HepG2 (cell line): ENCODE data around the gene DNAJC19. TPM values are rescaled to one million over a fixed set of nuclear protein-coding genes. Genes with fewer than 3 reads are reported as not detected.

Experiments used
- ATAC-seq: fragments of 200-7000 bp; cut with Tn5 transposase; 3 replicates; pipeline ENCODE4 v1.9.1; 2020; ENCODE audit warnings: mild to moderate bottlenecking, moderate library complexity
- BruUV-seq: library from RNA; stranded (reverse); fragments of 400-500 nt; replicated peaks from 2 replicates; lab custom pipeline; 2021; lab: Mats Ljungman, UMichigan
- CTCF ChIA-PET: fragments of 300-600 bp; formaldehyde crosslinking; extraction: SDS; loops from one replicate; lab custom pipeline; 2021; ENCODE audit warnings: low total read pairs, inconsistent platforms, low intra/inter-chr PET ratio; lab: Yijun Ruan, JAX
- POLR2A ChIA-PET: fragments of 350-600 bp; sonication (Branson Sonifier 250); formaldehyde crosslinking; loops from one replicate; lab custom pipeline; 2020; ENCODE audit warnings: antibody characterized with exemption, inconsistent platforms; lab: Yijun Ruan, JAX
- DNase-seq: peaks from one replicate; pipeline ENCODE4 v3.0.0-alpha.2; 2015; ENCODE audit warnings: low spot score
- FAIRE-seq: peaks from 3 replicates; lab custom pipeline; 2011; peaks lifted over from hg19 to GRCh38; lab: Jason Lieb, UNC
- H2AFZ ChIP-seq: one replicate; pipeline ENCODE4 v1.6.1; 2011; ENCODE audit warnings: low read length, inconsistent platforms
- H3K27ac ChIP-seq: fragments of 300-600 bp; 3 replicates; pipeline ENCODE4 v1.8.0; 2011; ENCODE audit warnings: mixed run types, mild to moderate bottlenecking, mixed read lengths, low read length, inconsistent platforms; ENCODE audit not compliant: insufficient read depth; ENCODE audit errors: extremely low read length
- H3K27me3 ChIP-seq, 2 experiments: fragments of 200-600 bp in 1 of 2; 2 replicates in 1 of 2; 3 replicates in 1 of 2; pipeline versions ENCODE4 v1.6.0 to v1.8.0; 2011; ENCODE audit warnings: low read length in 2 of 2, mild to moderate bottlenecking in 2 of 2, moderate library complexity in 2 of 2, inconsistent platforms in 1 of 2; ENCODE audit not compliant: insufficient read depth in 2 of 2, control insufficient read depth in 1 of 2
- H3K36me3 ChIP-seq, 2 experiments: fragments of 200-600 bp in 1 of 2; replicated peaks in 1 of 2; 2 replicates in 1 of 2; 3 replicates in 1 of 2; pipeline versions ENCODE4 v1.5.1 to v1.8.0; 2011; ENCODE audit warnings: low read length in 2 of 2, inconsistent platforms in 1 of 2; ENCODE audit not compliant: insufficient read depth in 2 of 2, control insufficient read depth in 1 of 2
- H3K4me1 ChIP-seq: 2 replicates; pipeline ENCODE4 v1.5.1; 2012; ENCODE audit warnings: low read length, inconsistent platforms; ENCODE audit not compliant: insufficient read depth
- H3K4me2 ChIP-seq: 2 replicates; pipeline ENCODE4 v1.6.0; 2011; ENCODE audit warnings: low read depth, low read length, inconsistent platforms
- H3K4me3 ChIP-seq, 3 experiments: fragments of 200-600 bp in 1 of 3; sonication (generic), shearing (Covaris generic) in 1 of 3; replicated peaks in 1 of 3; 2 replicates each; pipeline ENCODE4 v1.5.1; 2011 to 2016; ENCODE audit warnings: low read length in 3 of 3, inconsistent platforms in 2 of 3, low read depth in 2 of 3, mild to moderate bottlenecking in 2 of 3, control low read depth in 1 of 3, mixed read lengths in 1 of 3; ENCODE audit not compliant: insufficient read depth in 1 of 3
- H3K79me2 ChIP-seq: one replicate; pipeline ENCODE4 v1.6.1; 2011; ENCODE audit warnings: low read length, inconsistent platforms; ENCODE audit not compliant: insufficient read depth
- H3K9ac ChIP-seq: 2 replicates; pipeline ENCODE4 v1.6.0; 2011; ENCODE audit warnings: mild to moderate bottlenecking, low read depth, low read length, inconsistent platforms; ENCODE audit not compliant: insufficient read depth
- H3K9me3 ChIP-seq: 2 replicates; pipeline ENCODE4 v1.5.1; 2012; ENCODE audit warnings: mild to moderate bottlenecking, low read length
- H4K20me1 ChIP-seq: 2 replicates; pipeline ENCODE4 v1.6.0; 2011; ENCODE audit warnings: inconsistent platforms, mild to moderate bottlenecking, low read length, moderate library complexity; ENCODE audit not compliant: insufficient read depth
- ARID4A ChIP-seq: sonication (generic); formaldehyde crosslinking; IDR thresholded peaks from 2 replicates; pipeline ENCODE4 v1.5.0; 2020; ENCODE audit warnings: mild to moderate bottlenecking, missing genetic modification reagents, borderline replicate concordance
- HIC2 ChIP-seq: sonication (generic); formaldehyde crosslinking; IDR thresholded peaks from 2 replicates; pipeline ENCODE4 v1.9.0; 2022; ENCODE audit warnings: low read depth, missing genetic modification reagents
- PTBP1 ChIP-seq: fragments of 200-400 bp; formaldehyde crosslinking; IDR thresholded peaks from 2 replicates; pipeline ENCODE4 v1.6.1; 2018; ENCODE audit warnings: low read length, low read depth; ENCODE audit not compliant: poor library complexity, severe bottlenecking
- RXRB ChIP-seq: IDR thresholded peaks from 2 replicates; pipeline ENCODE4 v1.6.1; 2016; ENCODE audit warnings: borderline replicate concordance, missing genetic modification reagents, missing compliant biosample characterization
- SMC3 ChIP-seq: IDR thresholded peaks from 2 replicates; pipeline ENCODE4 v1.6.1; 2011; ENCODE audit warnings: low read length, improper control_type of control experiment
- ZBTB38 ChIP-seq: sonication (generic); formaldehyde crosslinking; IDR thresholded peaks from 2 replicates; pipeline ENCODE4 v1.5.1; 2020; ENCODE audit warnings: mild to moderate bottlenecking, missing genetic modification reagents
- ZEB1 ChIP-seq: IDR thresholded peaks from 2 replicates; pipeline ENCODE4 v1.6.1; 2012; ENCODE audit warnings: mild to moderate bottlenecking, low read depth, inconsistent platforms; ENCODE audit not compliant: insufficient replicate concordance
- ZHX2 ChIP-seq, 2 experiments: sonication (generic) in 1 of 2; formaldehyde crosslinking in 1 of 2; IDR thresholded peaks; 2 replicates each; pipeline versions ENCODE4 v1.6.1 to v1.9.0; 2014 to 2022; ENCODE audit warnings: antibody characterized with exemption in 1 of 2, borderline replicate concordance in 1 of 2, inconsistent platforms in 1 of 2, low read depth in 1 of 2, missing genetic modification reagents in 1 of 2
- ZNF549 ChIP-seq: sonication (generic); formaldehyde crosslinking; IDR thresholded peaks from 2 replicates; pipeline ENCODE4 v1.5.0; 2020; ENCODE audit warnings: missing genetic modification reagents
- ZNF724P ChIP-seq: sonication (generic); formaldehyde crosslinking; IDR thresholded peaks from 2 replicates; pipeline ENCODE4 v1.8.0; 2022; ENCODE audit warnings: missing genetic modification reagents, borderline replicate concordance
- in situ Hi-C: cut with HindIII; loops from 2 replicates; pipeline ENCODE4 v1.10.0; 2017; ENCODE audit warnings: low pct_unique_long_range_greater_than_20kb; ENCODE audit not compliant: extremely low pct_ligation_motif_present
- intact Hi-C: fragments of 100-400 bp; cut with micrococcal nuclease; formaldehyde crosslinking; loops from one replicate; pipeline ENCODE4 v1.10.0; 2022; ENCODE audit not compliant: unreplicated experiment
- polyA plus RNA-seq, 8 experiments: library from polyadenylated mRNA; depleted of rRNA in 3 of 8; stranded (reverse) in 7 of 8; unstranded in 1 of 8; fragments of >200 nt; fragmentation: Illumina TruSeq in 4 of 8; extraction: Trizol in 4 of 8; gene quantifications; 2 replicates each; pipeline versions ENCODE4 v1.2.1 to v1.2.3, GENCODE V29; 2011 to 2016; ENCODE audit warnings: low read depth in 4 of 8, missing spikeins in 1 of 8, mixed read lengths in 1 of 8; ENCODE audit not compliant: insufficient read depth in 1 of 8
- total RNA-seq, 5 experiments: library from RNA; depleted of rRNA; stranded (reverse); fragments of >200 nt; fragmentation: Illumina TruSeq; extraction: Trizol; gene quantifications; 2 replicates each; pipeline ENCODE4 v1.2.3, GENCODE V29; 2016; ENCODE audit warnings: low read depth in 1 of 5

The DNAJC19 gene
- total and polyA plus RNA-seq, 2 of the 13 experiments (the other 11 are each of a cell fraction or from before 2014, with no cell fraction given) = 51.1 to 75.8 TPM

- ChIA-PET CTCF (no interaction called here), POLR2A (no interaction called here)
- in situ Hi-C loops = loop anchor here (25.0 kb wide), 1 partner anchor 368 kb away; the partner anchor contains the start of gene TTC14
- no peak overlapping the region for H3K4me3 ChIP-seq
- no peak overlapping the region for H2AFZ ChIP-seq
- H3K9ac ChIP-seq = no peak overlapping the region
- H3K36me3 ChIP-seq = peaks cover 2 to 11% of the 10 kb centered on the region in 2 experiments; a peak in 4 of 5 replicates
- H3K9me3 ChIP-seq = no peaks in the 10 kb centered on the region
- DNase-seq (no peak), FAIRE-seq (no peak), ATAC-seq (peak; percentile 82)
- BruUV-seq = no TSS peak
- no peaks in the 10 kb centered on the region; a peak in 1 of 5 replicates for H3K27me3 ChIP-seq
- intact Hi-C loops = loop anchor here (10.0 kb wide), 2 partner anchors 194 to 376 kb away; partner anchors contain the start of gene TTC14
- no peaks in the 10 kb centered on the region for H3K79me2 ChIP-seq
- peak overlapping the region; percentile 22 for H3K27ac ChIP-seq
- H3K4me1 ChIP-seq = peaks cover 9% of the 10 kb centered on the region; the same call in 1 of the 2 replicates
- H3K4me2 ChIP-seq = no peak overlapping the region
- no peaks in the 10 kb centered on the region for H4K20me1 ChIP-seq
- TF ChIP-seq ZHX2 (IDR thresholded peaks at IDR 0.05; ENCODE audit: low read depth) (no peak), ZHX2 (CRISPR knock-in tag; IDR thresholded peaks at IDR 0.05; ENCODE audit: borderline replicate concordance) (no peak), HIC2 (CRISPR knock-in tag) (no peak), SMC3 (no peak), PTBP1 (no peak), RXRB (CRISPR knock-in tag) (peak; percentile 50; the same call in 1 of the 2 replicates), ZNF549 (CRISPR knock-in tag) (no peak), ZBTB38 (no peak), ZNF724P (no peak), ARID4A (no peak), ZEB1 (no peak)
These were observed 8.9 kb downstream of the DNAJC19 start for GRCh38 chr3:180980611-180981010.
